Measurements from ENCODE around the gene TTLL12.
A peak's percentile ranks its signal among the peaks of the same experiment; 100 is the strongest.

Gene TTLL12

GRCh38 chr22:43128116-43128515 lies 58.8 kb downstream of the TTLL12 start:
- no peak for DNase-seq (ENCODE audit: low read depth)

GRCh38 chr22:43127166-43127908 lies 59.6 kb downstream of the TTLL12 start:
- no peak for DNase-seq (ENCODE audit: low read depth)

DNA sequence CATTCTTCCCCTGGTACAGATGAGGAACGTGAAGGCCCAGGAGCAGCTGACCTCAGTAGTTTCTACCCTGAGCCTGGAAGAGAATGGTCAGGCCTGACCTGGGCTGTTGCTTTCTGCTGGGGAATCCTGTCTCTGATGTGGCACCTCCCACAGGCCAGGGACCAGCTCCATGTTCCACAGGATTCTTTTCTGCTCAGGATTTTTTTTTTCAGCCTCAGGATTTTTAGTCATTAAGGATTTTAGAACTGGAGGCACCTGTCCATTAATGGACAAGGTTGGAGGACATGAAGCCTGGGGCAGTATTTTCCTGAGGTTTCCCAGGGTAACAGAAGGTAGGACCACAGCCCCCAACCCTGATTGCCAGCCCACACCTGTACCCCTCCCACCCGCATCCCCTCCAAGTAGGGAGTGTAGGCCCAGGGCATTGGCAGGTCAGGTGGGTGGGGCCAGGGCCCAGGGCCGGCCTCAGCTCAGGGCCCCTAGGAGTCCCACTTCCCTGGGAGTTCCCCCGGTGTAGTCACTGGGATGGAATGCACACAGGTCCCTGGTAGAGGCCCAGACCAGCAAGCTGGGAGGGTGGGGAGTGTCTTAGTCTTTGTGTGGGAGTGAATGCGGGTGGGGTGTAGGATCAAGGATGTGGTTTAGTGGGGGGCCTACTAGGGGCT lies 60.3 kb downstream of the TTLL12 start:
- DNase-seq (ENCODE audit: low read depth), result peak; percentile 94

DNA sequence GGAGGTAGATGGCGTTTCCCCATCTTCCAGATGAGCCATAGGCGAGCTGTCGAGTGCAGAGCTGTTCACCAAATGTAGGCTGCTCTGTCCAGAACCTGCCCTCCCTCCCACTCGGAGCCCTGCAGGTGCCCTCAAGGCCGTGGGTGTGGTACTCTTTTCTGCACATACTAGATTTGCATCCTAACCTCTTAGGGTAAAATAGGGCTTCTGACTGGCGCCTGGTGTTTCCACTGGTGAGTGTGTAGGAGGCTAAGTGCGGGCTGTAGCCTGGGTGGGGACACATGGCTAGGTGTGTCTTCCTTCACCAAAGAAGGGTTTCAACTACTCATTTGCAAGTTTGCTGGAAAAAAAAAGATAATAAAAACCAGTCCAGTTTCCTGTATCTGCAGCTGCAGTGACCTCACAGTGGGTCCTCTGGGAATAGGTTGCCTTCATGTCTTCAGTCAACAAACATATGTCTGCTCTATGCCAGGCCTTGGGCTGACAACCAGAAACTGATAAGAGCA lies 67.9 kb downstream of the TTLL12 start:
- DNase-seq (ENCODE audit: low read depth), result no peak

GRCh38 chr22:43118024-43118849 lies 68.7 kb downstream of the TTLL12 start:
- DNase-seq (ENCODE audit: low read depth), result no peak

- DNase-seq (ENCODE audit: low read depth), result no peak
Measured at GRCh38 chr22:43116932-43117331, 70.0 kb downstream of the TTLL12 start.
